PC-9 (cell line): ENCODE data around the gene CD2BP2.
"Not testable (repeated sequence)": the region's sequence is repeated elsewhere in the genome, so short reads cannot be mapped to it uniquely, and the experiment has no call there.

ENCODE experiments used
- EZH2 ChIP-seq: fragments of 200-600 bp; sonication (generic); IDR thresholded peaks from 2 replicates; pipeline ENCODE4 v1.8.0; 2017; ENCODE audit warnings: antibody characterized with exemption, low read depth
- TF ChIP-seq, protein P1 (sequence below): fragments of 200-600 bp; sonication (generic); conservative IDR thresholded peaks from 2 replicates; pipeline ENCODE4 v1.6.1; 2017; ENCODE audit warnings: mixed run types, antibody characterized with exemption, mild to moderate bottlenecking, moderate library complexity

DNA sequence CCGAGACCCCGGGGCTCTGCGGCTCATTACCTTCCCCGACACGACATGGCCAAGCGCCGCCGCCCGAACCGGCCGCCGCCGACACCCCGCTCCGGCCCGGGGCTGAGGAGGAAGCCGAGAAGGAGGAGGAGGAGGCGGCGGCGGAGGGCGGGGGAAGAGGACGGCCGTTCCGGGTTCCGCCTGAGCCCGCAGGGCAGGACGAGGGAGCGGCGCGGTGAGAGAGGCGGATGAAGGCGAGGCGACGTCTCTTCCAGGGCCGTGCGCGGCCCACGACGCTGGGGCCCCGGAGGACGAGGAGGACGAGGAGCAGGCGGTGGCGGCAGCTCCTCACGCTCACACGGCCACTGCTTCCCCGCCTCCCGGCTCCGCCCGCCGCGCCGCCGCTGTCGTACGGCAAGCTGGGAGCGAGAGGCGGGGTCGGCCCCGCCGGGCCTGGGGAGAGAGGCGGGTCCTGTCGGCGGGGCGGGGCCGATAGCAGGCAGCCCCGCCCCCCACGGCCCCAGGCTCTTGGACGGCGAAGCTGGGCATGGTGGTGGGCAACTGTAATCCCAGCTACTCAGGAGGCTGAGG is 20.0 kb downstream of the CD2BP2 start:
- TF ChIP-seq, protein P1, sequence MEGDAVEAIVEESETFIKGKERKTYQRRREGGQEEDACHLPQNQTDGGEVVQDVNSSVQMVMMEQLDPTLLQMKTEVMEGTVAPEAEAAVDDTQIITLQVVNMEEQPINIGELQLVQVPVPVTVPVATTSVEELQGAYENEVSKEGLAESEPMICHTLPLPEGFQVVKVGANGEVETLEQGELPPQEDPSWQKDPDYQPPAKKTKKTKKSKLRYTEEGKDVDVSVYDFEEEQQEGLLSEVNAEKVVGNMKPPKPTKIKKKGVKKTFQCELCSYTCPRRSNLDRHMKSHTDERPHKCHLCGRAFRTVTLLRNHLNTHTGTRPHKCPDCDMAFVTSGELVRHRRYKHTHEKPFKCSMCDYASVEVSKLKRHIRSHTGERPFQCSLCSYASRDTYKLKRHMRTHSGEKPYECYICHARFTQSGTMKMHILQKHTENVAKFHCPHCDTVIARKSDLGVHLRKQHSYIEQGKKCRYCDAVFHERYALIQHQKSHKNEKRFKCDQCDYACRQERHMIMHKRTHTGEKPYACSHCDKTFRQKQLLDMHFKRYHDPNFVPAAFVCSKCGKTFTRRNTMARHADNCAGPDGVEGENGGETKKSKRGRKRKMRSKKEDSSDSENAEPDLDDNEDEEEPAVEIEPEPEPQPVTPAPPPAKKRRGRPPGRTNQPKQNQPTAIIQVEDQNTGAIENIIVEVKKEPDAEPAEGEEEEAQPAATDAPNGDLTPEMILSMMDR = not testable (repeated sequence)
- not testable (repeated sequence) for TF ChIP-seq EZH2
